ENCODE data around the gene SMIM41.

- TF ChIP-seq CTCF (IDR thresholded peaks at IDR 0.05): no peak
- no peak for TF ChIP-seq POLR2A (IDR thresholded peaks at IDR 0.05)
- no peak for TF ChIP-seq POLR2AphosphoS5 (IDR thresholded peaks at IDR 0.05)
These were observed 12.4 kb downstream of the SMIM41 start for GRCh38 chr12:52091869-52092268.
